ENCODE data around the gene SPNS3.

The SPNS3 gene

DNA sequence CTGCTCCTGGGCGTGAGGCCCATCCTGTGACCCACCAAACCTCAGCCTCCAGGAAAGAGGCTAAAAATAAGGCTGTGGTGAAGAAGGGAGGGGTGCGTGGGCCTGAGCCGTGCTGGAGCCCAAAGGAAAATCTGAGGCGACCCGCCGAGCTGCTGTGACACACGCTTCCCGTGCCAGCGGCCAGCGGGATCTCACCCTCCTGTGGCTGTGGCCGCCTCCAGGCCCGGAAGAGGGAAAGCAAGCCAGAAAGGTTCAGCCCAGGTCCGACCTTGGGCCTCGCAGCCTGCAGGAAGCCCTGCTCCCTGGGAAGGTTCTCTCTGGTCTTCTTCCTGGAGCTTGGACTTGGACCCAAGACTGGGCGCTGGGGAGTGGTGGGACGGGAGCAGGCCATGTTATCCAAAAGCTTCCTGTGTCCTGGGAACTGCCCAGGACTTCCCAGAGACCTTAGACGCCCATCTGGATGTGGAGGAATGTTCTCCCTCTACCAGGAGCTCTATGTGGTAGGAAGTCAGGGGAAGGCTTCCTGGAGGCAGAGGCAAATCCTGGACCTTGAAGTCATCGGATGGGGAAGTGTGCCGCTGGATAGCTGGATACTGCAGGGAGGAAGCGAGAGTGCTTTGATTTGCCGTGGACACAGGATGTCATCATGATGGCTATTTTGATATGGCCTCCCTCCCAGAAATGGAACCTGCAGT, 76.3 kb downstream of the SPNS3 start:
- no peak for DNase-seq (ENCODE audit: low spot score)

DNA sequence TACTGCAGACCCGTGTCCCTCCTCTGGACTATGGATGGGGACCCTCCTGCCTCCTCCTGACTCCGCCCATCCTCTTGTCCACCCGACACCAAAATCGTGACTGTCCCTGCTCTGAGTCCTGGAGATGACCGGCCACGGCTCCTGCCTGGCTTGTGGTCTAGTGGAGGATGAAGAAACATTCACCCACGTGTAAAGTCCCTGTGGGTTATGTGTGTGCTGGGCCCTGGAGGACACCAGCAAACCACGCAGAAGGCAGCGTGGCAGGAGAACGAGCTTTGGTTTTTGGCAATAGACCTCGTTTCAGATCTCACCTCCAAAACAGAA, 76.8 kb downstream of the SPNS3 start:
- no peak for DNase-seq (ENCODE audit: low spot score)

DNA sequence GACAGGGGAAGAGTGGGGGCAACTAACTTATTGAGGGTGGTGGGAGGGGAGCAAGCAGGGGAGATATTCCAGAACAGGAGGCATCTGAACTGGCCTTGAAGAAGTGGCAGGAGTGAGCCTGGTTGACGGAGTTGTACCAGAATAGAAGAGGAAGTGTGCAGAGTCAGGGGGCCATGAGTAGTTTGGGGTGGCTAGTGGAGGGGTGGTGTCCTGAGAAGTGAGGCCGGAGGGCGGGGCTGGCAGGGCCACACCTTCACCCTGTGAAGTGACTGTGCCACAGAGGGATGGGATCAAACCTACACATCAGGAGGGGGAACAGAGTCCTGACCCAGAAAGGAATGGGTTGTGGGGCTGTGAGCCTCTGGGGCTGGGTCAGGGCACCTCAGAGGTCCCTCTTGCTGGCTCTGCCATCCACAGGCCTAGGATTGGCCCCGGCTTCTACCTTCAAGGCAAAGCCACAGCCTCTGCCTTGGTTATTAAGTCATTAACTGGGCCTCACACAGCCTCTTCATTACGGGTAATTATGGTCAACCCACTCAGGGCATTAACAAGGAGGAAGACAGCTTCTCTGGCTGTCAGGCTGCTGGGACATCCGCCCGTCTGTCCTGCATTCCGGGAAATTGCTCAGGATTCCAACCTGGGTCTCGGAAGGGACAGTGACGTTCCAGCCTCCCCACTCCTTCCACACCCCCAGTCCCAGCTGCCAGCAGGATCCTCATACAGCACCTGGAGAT, 77.6 kb downstream of the SPNS3 start:
- no peak for DNase-seq (ENCODE audit: low spot score)

DNA sequence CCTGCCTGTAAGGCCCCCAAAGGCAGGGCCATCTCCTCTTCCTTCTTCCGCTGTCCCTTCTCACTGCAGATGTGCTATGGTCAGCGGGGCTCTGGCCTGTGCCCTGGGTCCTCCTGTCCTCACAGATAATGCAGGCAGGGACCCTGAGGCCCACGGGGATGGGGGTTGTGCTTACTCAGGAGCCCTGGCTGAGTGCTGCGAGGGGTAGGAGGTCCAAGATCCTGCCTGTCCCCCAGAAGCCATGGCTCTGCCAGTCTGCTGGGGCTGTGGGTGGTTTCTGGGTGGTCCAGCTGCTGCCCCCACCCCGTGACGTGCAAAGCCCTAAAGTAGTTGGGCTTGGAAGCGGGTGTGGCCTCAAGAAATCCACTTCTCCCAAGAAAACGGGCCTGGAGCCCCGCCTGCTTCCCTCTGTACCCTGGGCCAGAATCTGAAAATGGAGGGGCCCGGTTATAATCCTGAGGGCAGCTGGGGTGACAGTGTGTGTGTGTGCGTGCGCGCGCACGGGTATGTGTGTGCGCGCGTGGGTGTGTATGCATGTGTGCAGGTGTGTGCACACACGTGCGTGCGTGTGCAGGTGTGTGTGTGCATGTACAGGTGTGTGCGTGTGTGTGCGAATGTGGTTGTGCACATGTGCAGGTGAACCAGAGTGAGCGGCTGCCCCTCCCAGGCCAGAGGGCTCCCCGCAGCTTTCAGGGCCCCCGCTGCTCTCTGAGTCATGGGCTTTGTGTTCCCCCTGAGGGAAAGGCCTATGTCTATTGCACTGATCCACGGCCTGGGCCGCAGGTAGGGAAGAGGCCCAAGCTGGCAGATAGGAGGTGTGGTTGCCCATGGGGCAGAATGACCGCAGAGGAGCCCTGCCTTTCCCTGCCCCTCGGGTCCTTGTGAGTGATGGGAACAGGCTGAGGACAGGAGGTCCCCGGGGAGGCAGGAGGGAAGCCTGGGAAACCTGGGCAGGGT, 78.7 kb downstream of the SPNS3 start:
- no peak for DNase-seq (ENCODE audit: low spot score)

DNA sequence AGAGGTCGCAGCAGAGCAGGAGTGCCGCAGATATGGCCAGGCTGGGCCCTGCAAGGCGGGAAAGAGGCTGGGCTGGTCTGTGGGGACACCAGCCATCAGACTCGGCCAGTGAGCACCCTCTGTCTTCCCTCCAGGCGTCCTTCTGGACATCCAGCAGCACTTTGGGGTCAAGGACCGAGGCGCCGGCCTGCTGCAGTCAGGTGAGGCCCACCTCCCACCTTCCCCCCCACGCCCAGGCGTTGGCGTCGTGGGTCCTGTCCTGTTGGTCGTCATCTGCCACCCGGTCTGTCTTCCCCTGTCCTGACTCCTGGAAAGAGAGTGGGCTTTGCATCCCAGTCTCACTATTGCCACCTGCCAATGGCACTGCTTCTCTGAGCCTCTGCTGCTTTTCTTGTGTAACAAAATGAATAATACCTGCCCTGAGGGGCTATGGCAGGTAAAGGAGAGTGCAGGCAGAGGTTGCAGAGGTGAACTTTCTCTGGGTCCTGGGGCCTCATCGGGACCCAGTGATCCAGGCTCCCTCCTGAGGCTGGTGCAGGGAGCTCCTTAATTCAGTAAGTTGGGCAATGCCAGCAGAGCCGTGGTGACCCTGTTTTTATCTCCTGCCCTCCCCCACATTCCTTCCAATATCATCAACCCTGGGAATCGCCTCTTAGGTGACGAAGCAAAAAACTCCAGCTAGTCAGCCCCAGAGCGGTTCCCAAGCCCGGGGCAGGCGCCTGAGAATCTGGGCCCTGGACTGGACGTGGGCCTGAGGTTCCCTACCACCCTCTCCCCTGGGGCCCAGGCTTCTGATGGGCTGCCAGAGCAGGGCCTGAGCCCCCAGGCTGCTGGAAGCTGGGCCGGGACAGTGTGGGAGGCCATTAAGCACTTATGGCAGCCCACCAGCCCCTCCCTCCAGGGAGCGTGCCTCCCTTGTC, 79.6 kb downstream of the SPNS3 start:
- no peak for DNase-seq (ENCODE audit: low spot score)

DNA sequence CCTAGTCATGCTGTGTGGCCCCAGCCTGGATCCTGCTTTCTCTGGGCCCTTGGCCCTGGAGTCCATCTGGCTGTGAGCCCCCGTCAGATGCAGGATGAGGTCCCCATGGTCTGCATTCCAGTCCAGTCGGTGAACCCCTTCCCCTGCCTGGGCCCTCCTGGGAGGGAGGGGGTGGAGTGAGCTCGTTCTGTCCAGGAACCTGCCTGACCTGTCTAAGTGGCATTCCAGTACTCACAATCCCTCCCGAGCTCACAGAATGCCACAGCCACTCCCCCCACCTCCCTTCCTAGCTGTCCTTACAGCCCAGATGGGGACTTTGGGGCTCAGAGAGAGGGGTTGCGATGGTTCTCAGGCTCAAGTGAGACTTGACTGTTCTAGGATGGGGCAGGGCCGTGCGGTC, 80.5 kb downstream of the SPNS3 start:
- DNase-seq (ENCODE audit: low spot score) = no peak

DNA sequence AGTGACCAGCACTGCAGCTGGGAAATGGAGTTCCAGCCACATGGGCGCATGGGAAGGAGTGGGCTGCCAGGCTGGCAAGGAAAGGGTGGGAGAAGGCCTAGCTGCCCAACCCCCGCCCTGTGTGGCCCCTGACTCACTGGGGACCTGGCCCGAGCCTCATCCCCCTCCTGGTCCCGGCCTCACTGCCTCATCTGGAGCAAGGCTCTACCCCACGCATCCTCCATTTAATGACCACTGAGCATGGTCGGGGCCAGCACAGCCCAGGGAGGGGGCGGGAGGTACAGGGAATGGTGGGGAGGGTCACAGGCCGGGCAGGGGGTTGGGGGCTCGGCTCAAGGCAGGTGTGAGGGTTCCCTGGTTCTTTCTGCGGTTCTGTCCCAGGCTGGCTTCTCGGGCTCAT, 81.0 kb downstream of the SPNS3 start:
- no peak for DNase-seq (ENCODE audit: low spot score)

DNA sequence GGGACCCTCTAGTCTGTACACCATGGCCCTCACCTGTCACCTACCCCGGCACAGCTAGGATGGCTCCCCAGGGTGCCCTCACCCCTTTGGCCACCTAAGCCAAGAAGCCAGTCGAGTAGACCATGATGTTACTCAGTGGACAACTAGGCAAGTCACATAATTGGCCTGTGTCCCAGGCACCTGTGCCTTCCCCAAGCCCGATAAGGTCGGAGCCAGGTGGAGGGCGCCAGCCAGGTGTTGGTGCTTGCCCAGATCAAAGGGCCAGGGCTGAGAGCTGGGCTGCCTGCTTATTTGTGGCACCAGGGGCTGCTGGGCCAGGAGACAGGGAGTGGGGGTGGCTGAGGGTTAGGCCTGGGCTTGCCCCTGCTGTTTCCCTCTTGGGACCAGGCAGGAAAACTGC, 81.8 kb downstream of the SPNS3 start:
- no peak for DNase-seq (ENCODE audit: low spot score)

DNA sequence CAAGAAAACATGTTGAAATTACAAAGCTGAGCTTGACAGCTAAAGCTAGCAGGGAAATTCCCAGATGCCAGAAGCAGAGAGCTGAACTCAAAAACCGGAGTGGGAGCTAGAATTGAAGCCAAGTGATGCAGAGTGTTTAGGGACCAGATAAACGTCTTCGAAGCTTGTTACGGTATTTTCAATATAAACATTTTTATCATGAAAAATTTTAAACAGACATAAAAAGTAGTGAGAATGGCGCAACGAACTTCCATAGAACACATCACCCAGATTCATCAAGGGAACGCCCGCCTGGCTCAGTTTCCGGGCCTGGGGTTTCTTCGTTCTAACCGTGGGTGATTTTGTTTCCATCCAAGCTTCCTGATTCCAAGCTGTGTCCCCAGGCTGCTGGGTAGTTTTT, 83.0 kb downstream of the SPNS3 start:
- no peak for DNase-seq (ENCODE audit: low spot score)

DNA sequence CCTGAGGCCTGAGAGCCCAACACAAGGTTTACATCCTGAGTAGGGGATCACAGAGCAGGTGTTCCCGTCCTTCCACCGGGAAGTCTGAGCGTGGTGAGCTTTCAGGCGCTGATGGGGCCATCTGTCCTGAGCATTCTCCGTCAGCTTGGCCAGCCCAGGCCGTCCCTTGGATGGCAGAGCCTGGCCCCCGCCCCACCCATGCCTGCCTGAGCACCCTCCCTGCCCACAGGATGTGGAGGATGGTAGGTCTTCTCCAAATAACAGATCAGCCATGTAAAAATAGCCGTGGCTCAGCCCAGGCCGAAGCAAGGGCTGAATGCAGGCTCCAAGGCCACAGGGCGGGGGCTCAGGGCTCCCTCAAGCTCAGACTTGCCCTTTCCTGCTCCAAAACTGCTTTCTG, 85.2 kb downstream of the SPNS3 start:
- no peak for DNase-seq (ENCODE audit: low spot score)

DNA sequence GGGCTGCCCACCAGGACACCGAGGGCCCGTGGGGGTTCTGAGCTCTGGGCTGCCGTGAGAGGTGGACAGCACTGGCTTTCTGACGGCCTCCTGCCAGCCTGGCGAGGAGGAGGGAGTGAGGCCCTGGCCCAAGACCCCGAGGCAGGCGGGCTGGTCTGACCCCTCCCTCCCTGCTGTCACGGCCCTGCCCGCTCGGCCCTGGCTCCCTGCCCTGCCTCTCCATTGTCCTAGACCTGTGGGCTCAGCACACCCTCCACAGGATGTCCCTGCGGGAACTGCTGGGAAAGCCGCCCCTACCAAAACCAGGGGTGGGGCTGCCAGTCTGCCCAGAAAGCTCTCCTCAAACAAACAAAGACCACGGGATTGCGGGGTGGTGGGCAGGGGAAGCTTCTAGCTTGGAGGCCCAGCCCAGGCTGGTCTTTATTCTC, 85.6 kb downstream of the SPNS3 start:
- no peak for DNase-seq (ENCODE audit: low spot score)

DNA sequence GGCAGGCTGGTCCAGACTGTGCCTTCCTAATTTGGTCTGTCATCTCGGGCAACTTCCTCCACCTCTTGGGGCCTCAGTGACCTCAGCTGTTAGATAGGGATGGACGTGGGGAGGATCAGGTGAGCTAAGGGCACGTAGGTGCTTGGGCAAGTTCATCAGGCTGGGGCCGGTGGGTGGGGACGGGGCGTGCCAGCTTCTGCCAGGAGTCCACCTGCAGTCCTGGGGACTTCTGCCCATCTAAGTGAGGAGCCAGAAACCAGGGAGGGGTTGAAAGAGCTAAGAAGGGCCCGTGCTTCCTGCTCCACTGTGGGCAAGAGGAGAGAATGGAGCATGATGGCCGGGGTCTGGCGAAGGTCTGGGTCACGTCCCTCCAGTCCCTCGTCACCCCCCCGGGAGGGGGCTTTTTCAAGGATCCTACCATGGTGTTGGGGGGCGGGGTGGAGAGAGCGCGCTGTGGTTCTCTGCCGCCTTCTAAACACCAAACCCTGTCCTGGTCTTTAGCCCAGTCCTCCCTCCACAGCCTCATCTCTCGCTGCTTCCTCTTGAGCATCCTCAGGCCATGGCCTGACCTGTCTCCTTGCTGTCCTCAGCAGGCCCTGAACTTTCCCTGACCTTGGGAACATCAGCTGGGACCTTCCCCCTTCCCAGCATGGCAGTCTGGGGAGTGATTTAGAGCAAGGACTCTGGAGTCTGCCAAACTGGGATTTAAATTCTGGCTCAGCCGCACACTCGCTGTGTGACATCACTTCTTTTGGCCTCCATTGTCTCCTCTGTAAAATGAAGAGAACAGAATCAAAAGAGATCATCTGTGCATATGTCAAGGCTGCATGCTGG, 86.5 kb downstream of the SPNS3 start:
- no peak for DNase-seq (ENCODE audit: low spot score)

DNA sequence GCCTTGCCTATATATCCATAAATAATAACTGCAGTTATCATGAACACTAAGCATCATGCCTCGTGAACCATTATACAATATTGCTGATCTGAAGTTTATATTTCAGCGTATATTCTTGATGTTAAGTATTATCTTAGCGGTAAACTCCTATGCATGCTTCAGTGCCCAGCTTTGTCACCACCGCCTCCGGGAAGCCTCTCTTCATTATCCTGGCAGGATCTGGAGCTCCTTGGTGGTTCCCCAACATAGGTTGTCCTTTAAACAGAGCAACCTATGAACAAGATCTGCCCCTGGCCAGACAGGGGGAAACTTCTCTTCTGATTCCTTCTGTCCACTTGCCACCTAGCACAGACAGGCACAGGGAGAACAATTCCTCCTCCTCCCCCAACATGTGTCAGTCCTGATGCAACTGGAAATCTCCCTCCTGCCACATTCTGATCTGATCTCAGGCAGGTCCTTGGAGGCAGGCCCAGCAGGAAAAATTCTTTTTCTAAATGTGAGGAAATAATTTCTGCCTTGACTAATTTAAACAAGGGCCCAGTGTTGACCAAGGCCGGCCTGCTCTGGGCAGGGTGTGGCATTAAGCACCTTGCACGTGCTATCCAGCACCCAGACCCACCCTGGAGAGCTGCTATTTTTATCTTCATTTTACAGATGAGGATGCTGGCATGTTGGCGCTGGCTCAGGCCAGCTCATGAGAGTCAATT, 87.3 kb downstream of the SPNS3 start:
- peak; percentile 42 for DNase-seq (ENCODE audit: low spot score)

DNA sequence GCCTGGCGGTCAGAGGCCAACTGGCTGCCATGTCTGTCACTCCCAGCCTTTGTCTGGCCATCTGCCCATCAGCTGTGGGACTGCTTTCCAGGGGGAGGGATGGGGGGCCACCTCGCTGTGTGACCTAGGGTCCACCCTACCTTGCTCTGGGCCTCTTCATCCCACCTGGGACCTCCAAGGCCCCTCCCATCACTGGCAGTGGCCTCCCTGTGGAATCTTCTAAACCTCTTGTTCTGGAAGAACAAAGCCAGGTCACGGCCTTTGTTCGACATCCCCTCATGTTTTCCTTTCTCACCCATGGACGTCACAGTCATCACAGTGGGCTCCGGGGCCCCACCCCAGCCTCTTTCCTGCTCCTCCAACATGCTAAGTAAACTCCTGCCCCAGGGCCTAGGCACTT, 88.9 kb downstream of the SPNS3 start:
- no peak for DNase-seq (ENCODE audit: low spot score)

DNA sequence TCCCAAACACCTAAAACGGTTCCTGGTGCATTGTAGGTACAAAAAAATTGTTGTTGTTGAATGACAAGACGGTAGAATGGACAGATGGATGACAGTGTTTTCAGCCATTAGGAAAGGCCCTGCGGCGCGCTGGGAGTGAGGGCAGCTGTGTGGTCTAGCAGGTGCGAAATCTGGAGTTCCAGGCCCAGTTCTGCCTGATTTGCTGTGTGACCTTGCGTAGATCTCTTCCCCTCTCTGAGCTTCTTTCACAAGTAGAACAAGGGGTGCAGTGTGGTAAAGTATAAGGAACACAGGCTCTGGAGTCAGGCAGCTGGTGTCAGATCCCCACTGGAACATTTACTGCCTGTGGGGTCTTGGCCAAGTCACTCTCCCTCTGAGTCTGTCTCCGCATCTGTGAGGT, 90.2 kb downstream of the SPNS3 start:
- no peak for DNase-seq (ENCODE audit: low spot score)

DNA sequence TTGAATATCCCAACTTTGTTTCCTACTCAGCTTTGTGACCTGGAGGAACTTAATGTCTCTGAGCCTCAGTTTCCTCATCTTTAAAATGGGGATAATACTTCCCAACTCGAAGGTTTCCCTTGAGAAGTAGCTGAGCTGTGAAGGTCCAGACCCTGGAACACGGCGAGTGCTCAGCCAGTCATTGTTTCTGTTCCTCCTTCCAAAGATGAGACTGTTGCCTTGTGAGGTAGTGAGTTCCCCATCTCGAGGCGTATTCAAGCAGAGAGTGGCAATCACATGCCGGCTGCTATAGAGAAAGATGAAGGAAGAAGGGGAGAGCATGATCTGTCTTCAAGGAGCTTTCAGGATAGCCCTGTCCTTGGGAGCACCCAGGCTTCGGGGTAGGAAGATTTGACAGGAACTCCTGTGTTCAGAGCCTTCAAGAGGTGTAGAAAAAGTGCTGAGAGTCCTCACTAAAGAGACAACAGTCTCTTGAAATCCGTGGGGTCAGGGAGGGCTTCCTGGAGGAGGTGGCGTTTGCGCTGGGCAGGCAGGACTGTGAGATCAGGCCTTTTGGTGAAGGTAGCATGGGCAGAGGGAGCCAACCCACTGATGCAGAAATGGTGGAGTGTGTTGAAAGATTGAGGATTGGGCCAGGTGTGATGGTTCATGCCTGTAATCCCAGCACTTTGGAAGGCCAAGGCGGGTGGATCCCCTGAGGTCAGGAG, 92.1 kb downstream of the SPNS3 start:
- no peak for DNase-seq (ENCODE audit: low spot score)

DNA sequence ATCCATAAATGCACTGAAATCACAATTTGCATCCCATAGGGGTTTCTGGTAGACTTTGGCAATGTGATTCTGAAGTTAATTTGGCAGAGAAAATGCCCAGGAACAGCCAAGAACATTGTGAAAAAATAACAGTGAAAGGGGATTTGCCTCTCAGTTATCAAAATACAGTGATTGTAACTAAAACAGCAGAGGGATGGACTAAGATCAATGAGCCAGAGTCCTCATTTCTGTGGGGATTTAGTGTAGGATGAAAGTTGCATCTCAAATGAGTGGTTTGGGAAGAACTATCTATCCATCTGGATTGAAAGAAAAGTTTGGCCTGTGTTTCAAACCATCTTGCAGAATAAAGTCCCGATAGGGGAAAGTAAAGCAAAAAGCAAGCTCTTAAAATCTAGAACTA, 93.4 kb downstream of the SPNS3 start:
- no peak for DNase-seq (ENCODE audit: low spot score)

DNA sequence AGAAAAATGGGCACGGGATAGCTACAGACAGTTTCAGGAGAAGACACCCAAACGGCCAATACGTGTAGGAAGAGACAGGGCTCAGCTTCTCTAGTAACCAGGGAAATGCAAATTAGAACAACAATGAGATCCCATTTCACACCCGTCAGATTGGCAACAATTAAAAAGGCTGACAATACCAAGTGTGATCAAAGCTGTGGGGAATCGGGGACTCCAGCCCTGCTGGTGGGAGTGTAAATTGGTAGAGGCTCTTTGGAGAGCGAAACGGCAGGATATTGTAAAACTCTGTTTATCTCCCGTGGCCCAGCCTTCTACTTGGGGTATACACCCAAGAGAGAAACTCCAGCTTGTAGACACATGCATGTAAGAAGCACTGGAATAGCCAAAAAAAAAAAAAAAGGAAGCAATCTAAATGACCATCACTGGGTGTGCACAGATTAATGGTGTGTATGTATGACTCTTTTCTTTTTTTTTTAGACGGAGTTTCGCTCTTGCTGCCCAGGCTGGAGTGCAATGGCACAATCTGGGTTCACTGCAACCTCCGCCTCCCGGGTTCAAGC, 93.9 kb downstream of the SPNS3 start:
- DNase-seq (ENCODE audit: low spot score) = no peak

DNA sequence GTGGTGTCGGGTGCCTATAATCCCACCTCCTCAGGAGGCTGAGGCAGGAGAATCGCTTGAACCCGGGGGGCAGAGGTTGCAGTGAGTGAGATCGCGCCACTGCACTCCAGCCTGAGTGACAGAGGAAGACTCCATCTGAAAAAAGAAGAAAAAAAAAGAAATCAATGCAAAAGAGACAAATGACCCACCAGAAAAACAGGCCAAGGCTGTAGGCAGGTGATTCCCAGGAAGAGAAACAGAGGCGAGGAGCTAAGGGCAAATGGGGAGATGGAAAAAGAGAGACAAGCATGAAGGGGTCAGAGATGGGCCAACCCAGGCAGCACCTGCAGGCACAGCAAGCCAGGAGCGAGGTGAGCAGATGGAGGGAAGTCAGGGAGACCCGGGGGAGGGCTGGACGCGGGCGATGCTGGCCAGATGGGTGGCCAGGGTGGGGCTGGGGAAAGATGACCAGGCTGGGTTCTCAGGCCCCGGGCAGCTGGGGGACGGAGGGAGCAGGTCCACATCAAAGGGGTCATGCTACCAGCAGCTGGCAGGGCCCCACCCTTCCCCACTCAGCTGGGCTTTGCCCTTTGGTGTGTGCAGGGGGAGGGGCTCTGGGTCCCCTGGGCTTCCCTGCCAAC, 95.9 kb downstream of the SPNS3 start:
- no peak for DNase-seq (ENCODE audit: low spot score)

Measured in AG20443 (cell line).